ENCODE data around the gene MLST8. TPM values are rescaled to one million over a fixed set of nuclear protein-coding genes. Genes with fewer than 3 reads are reported as not detected.
"Not testable (repeated sequence)": the region's sequence is repeated elsewhere in the genome, so short reads cannot be mapped to it uniquely, and the experiment has no call there.

The MLST8 gene
- total RNA-seq, 1 donor = 30.8 TPM

DNA sequence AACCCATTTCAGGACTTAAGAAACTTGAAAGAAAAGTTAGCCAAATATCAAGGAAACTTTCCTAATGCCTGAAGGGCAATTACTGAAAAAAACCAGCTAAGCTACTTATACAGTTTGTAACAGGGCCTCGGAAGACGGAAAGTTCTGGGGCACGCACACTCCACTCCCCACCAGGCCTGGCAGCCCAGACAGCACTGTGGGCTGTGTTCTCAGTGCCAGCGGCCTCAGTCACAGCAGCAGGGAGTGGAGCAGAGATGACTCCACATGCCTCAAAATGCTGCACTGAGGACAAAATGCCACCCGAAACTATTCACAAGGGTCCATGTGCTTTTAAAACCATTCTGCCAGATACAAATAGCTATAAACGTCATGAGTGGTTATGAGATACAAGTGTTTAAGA is 52.5 kb downstream of the MLST8 start:
- Histone ChIP-seq H3K4me2 (ENCODE audit: insufficient read depth, low read length) (no peak overlapping the region), H3K4me3 (ENCODE audit: insufficient read depth, low read length) (no peak overlapping the region), H3K36me3 (ENCODE audit: insufficient read depth, low read length) (peaks cover 93% of the 10 kb centered on the region), H4K20me1 (ENCODE audit: insufficient read depth, low read length) (peaks cover 30% of the 10 kb centered on the region), H3K9me3 (ENCODE audit: low read depth, low read length) (no peaks in the 10 kb centered on the region), H3K79me2 (ENCODE audit: insufficient read depth, low read length) (peaks cover 61% of the 10 kb centered on the region), H3K27me3 (ENCODE audit: insufficient read depth, low read length) (no peaks in the 10 kb centered on the region), H3K4me1 (ENCODE audit: insufficient read depth, low read length) (no peaks in the 10 kb centered on the region), H3K27ac (ENCODE audit: low read depth, low read length) (no peak overlapping the region), H2AFZ (ENCODE audit: low read length) (no peak overlapping the region)
- DNase-seq (ENCODE audit: insufficient read length, low spot score, missing footprints) = no peak
- TF ChIP-seq, protein P1, sequence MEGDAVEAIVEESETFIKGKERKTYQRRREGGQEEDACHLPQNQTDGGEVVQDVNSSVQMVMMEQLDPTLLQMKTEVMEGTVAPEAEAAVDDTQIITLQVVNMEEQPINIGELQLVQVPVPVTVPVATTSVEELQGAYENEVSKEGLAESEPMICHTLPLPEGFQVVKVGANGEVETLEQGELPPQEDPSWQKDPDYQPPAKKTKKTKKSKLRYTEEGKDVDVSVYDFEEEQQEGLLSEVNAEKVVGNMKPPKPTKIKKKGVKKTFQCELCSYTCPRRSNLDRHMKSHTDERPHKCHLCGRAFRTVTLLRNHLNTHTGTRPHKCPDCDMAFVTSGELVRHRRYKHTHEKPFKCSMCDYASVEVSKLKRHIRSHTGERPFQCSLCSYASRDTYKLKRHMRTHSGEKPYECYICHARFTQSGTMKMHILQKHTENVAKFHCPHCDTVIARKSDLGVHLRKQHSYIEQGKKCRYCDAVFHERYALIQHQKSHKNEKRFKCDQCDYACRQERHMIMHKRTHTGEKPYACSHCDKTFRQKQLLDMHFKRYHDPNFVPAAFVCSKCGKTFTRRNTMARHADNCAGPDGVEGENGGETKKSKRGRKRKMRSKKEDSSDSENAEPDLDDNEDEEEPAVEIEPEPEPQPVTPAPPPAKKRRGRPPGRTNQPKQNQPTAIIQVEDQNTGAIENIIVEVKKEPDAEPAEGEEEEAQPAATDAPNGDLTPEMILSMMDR (IDR thresholded peaks at IDR 0.05; ENCODE audit: extremely low read depth, low read depth, low read length) = no peak

DNA sequence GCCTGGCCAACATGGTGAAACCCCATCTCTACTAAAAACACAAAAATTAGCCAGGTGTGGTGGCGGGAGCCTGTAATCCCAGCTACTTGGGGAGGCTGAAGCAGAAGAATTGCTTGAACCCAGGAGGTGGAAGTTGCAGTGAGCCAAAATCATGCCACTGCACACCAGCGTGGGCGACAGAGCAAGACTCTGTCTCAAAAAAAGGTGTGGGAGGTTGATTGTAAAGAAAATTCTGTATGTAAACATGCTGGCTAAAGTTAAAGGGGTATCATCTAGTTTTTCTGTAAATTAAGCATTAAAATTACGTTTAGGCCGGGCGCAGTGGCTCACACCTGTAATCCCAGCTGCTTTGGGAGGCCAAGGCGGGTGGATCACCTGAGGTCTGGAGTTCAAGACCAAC is 53.3 kb downstream of the MLST8 start:
- H3K4me3 ChIP-seq (ENCODE audit: insufficient read depth, low read length); DNase-seq (ENCODE audit: insufficient read length, low spot score, missing footprints); H3K27me3 ChIP-seq (ENCODE audit: insufficient read depth, low read length); H2AFZ ChIP-seq (ENCODE audit: low read length); H3K27ac ChIP-seq (ENCODE audit: low read depth, low read length); H3K4me2 ChIP-seq (ENCODE audit: insufficient read depth, low read length); H3K9me3 ChIP-seq (ENCODE audit: low read depth, low read length); H3K4me1 ChIP-seq (ENCODE audit: insufficient read depth, low read length): not testable (repeated sequence)
- H4K20me1 ChIP-seq (ENCODE audit: insufficient read depth, low read length) = peaks cover 36% of the 10 kb centered on the region
- peaks cover 92% of the 10 kb centered on the region for H3K36me3 ChIP-seq (ENCODE audit: insufficient read depth, low read length)
- peaks cover 69% of the 10 kb centered on the region for H3K79me2 ChIP-seq (ENCODE audit: insufficient read depth, low read length)

Other genes starting within 250 kb of the MLST8 start
- gene NDUFB10, start 245.9 kb upstream of the MLST8 start, total RNA-seq = 82.8 and 109 TPM in 2 replicates
- 1,815 and 2,359 TPM in 2 replicates for gene RPS2, start 240.6 kb upstream of the MLST8 start, total RNA-seq
- gene RNF151, start 238.6 kb upstream of the MLST8 start, total RNA-seq = 0.36 TPM in 1 of 2 replicates, not detected in the other
- 22.4 and 26.1 TPM in 2 replicates for gene TBL3, start 233.4 kb upstream of the MLST8 start, total RNA-seq
- gene NOXO1, start 224.0 kb upstream of the MLST8 start, total RNA-seq = under 0.01 and 0.29 TPM in 2 replicates
- gene GFER, start 221.3 kb upstream of the MLST8 start, total RNA-seq = 8.7 and 12.1 TPM in 2 replicates
- gene SYNGR3, start 215.5 kb upstream of the MLST8 start, total RNA-seq = under 0.01 and 0.59 TPM in 2 replicates
- gene ZNF598, start 195.6 kb upstream of the MLST8 start, total RNA-seq = 17.7 and 21.0 TPM in 2 replicates
- not detected in 2 replicates for gene NPW, start 185.7 kb upstream of the MLST8 start, total RNA-seq
- 26.8 and 33.7 TPM in 2 replicates for gene NHERF2, start 178.6 kb upstream of the MLST8 start, total RNA-seq
- gene NTHL1, start 157.6 kb upstream of the MLST8 start, total RNA-seq = 22.8 and 24.8 TPM in 2 replicates
- 73.1 and 78.9 TPM in 2 replicates for gene TSC2, start 157.5 kb upstream of the MLST8 start, total RNA-seq
- 139 and 180 TPM in 2 replicates for gene PKD1, start 69.6 kb upstream of the MLST8 start, total RNA-seq
- 0.36 and 0.59 TPM in 2 replicates for gene RAB26, start 56.8 kb upstream of the MLST8 start, total RNA-seq
- 49.5 and 56.1 TPM in 2 replicates for gene TRAF7, start 49.7 kb upstream of the MLST8 start, total RNA-seq
- gene CASKIN1, start 8.8 kb upstream of the MLST8 start, total RNA-seq = not detected in 2 replicates
- 1.5 and 2.5 TPM in 2 replicates for gene BRICD5, start 5.4 kb downstream of the MLST8 start, total RNA-seq
- 14.1 and 14.4 TPM in 2 replicates for gene PGP, start 9.4 kb downstream of the MLST8 start, total RNA-seq
- gene E4F1, start 18.1 kb downstream of the MLST8 start, total RNA-seq = 30.9 and 31.5 TPM in 2 replicates
- 0.72 and 0.88 TPM in 2 replicates for gene DNASE1L2, start 31.0 kb downstream of the MLST8 start, total RNA-seq
- 42.3 and 44.5 TPM in 2 replicates for gene ECI1, start 46.1 kb downstream of the MLST8 start, total RNA-seq
- gene RNPS1, start 62.7 kb downstream of the MLST8 start, total RNA-seq = 64.2 and 81.1 TPM in 2 replicates
- 0.88 and 1.4 TPM in 2 replicates for gene ABCA3, start 135.3 kb downstream of the MLST8 start, total RNA-seq
- gene CCNF, start 224.0 kb downstream of the MLST8 start, total RNA-seq = 6.9 and 7.4 TPM in 2 replicates

All from osteoblast (primary cell).